OCI-LY3 (cell line): Measurements from ENCODE around the gene OBSCN.

Experiments
- CTCF ChIP-seq: fragments of 200-600, 300-600 bp; sonication (generic); IDR thresholded peaks from 2 replicates; pipeline ENCODE4 v1.5.1; 2014; ENCODE audit warnings: antibody characterized with exemption, low read length, low read depth
- EZH2phosphoT487 ChIP-seq: fragments of 200-600 bp; shearing (Covaris generic); IDR thresholded peaks from 2 replicates; pipeline ENCODE4 v1.6.1; 2018; ENCODE audit warnings: antibody characterized with exemption, mixed run types, low read depth

- TF ChIP-seq CTCF (no peak), EZH2phosphoT487 (no peak)
These were observed 26.2 kb upstream of the OBSCN start for GRCh38 chr1:228181645-228182034.
